GM23338 (cell line): ENCODE results near the gene CDK13. TPM values are rescaled to one million over a fixed set of nuclear protein-coding genes. Genes with fewer than 3 reads are reported as not detected.

ENCODE experiments used
- ATAC-seq: fragments of 200-7000 bp; cut with Tn5 transposase; 3 replicates; pipeline ENCODE4 v1.9.1; 2020
- DNase-seq: peaks from one replicate; pipeline ENCODE4 v3.0.0-alpha.2; 2015; ENCODE audit warnings: low spot score
- H2AFZ ChIP-seq: fragments of 200-600 bp; sonication (generic); 2 replicates; pipeline ENCODE4 v1.8.0; 2016; ENCODE audit warnings: antibody characterized with exemption, mild to moderate bottlenecking, moderate library complexity
- H3F3A ChIP-seq: fragments of 200-600 bp; sonication (generic); replicated peaks from 2 replicates; pipeline ENCODE4 v1.8.0; 2017; ENCODE audit warnings: antibody characterized with exemption, mixed run types, low read depth
- H3K27ac ChIP-seq: fragments of 200-600 bp; sonication (generic); 2 replicates; pipeline ENCODE4 v1.6.1; 2016; ENCODE audit warnings: low read depth
- H3K27me3 ChIP-seq: fragments of 200-600 bp; sonication (generic); 2 replicates; pipeline ENCODE4 v1.8.0; 2016; ENCODE audit warnings: mild to moderate bottlenecking, mixed run types, moderate library complexity; ENCODE audit not compliant: insufficient read depth
- H3K36me3 ChIP-seq: fragments of 200-600 bp; sonication (generic); 2 replicates; pipeline ENCODE4 v1.8.0; 2016; ENCODE audit warnings: mild to moderate bottlenecking; ENCODE audit not compliant: insufficient read depth
- H3K4me1 ChIP-seq: fragments of 200-600 bp; sonication (generic); 2 replicates; pipeline ENCODE4 v1.8.0; 2016; ENCODE audit warnings: mild to moderate bottlenecking, moderate library complexity; ENCODE audit not compliant: insufficient read depth
- H3K4me2 ChIP-seq: fragments of 200-600 bp; sonication (generic); 2 replicates; pipeline ENCODE4 v1.7.1; 2017; ENCODE audit warnings: mixed run types
- H3K4me3 ChIP-seq: fragments of 200-600 bp; sonication (generic); 2 replicates; pipeline ENCODE4 v1.6.1; 2016; ENCODE audit warnings: mixed run types
- H3K79me2 ChIP-seq: fragments of 200-600 bp; sonication (generic); replicated peaks from 2 replicates; pipeline ENCODE4 v1.8.0; 2017; ENCODE audit warnings: mild to moderate bottlenecking; ENCODE audit not compliant: insufficient read depth
- H3K9me2 ChIP-seq: fragments of 200-600 bp; sonication (generic); 2 replicates; pipeline ENCODE4 v1.8.0; 2017; ENCODE audit not compliant: insufficient read depth
- H4K20me1 ChIP-seq: fragments of 200-600 bp; sonication (generic); replicated peaks from 2 replicates; pipeline ENCODE4 v1.8.0; 2017; ENCODE audit warnings: mild to moderate bottlenecking; ENCODE audit not compliant: insufficient read depth
- H3K27ac Mint-ChIP-seq: 2 replicates; pipeline ENCODE4 v1.8.0; 2020; ENCODE audit warnings: inconsistent platforms, mild to moderate bottlenecking, moderate library complexity, mixed read lengths
- H3K27me3 Mint-ChIP-seq: 3 replicates; pipeline ENCODE4 v1.8.0; 2022; ENCODE audit warnings: low read depth, mild to moderate bottlenecking, moderate library complexity, mixed read lengths, inconsistent platforms; ENCODE audit not compliant: insufficient read depth, poor library complexity
- H3K36me3 Mint-ChIP-seq: 3 replicates; pipeline ENCODE4 v1.8.0; 2021; ENCODE audit warnings: low read depth, mild to moderate bottlenecking, inconsistent platforms, moderate library complexity, mixed read lengths
- H3K4me1 Mint-ChIP-seq: 3 replicates; pipeline ENCODE4 v1.8.0; 2020; ENCODE audit warnings: mild to moderate bottlenecking, inconsistent platforms, mixed read lengths
- H3K4me3 Mint-ChIP-seq: 3 replicates; pipeline ENCODE4 v1.8.0; 2021; ENCODE audit warnings: moderate library complexity, mild to moderate bottlenecking, inconsistent platforms, mixed read lengths
- H3K9me3 Mint-ChIP-seq: 3 replicates; pipeline ENCODE4 v1.8.0; 2020; ENCODE audit warnings: moderate library complexity, mild to moderate bottlenecking, inconsistent platforms, mixed read lengths
- CREB1 ChIP-seq: fragments of 250-450 bp; sonication (Bioruptor Pico); IDR thresholded peaks from 2 replicates; pipeline ENCODE4 v1.5.0; 2020; ENCODE audit warnings: low read depth, mild to moderate bottlenecking, moderate library complexity
- EZH2 ChIP-seq: fragments of 200-600 bp; sonication (generic); IDR thresholded peaks from one replicate; pipeline ENCODE4 v1.8.0; 2017; ENCODE audit warnings: antibody characterized with exemption, mild to moderate bottlenecking, low read depth; ENCODE audit not compliant: unreplicated experiment
- EZH2phosphoT487 ChIP-seq: fragments of 200-600 bp; sonication (generic); IDR thresholded peaks from one replicate; pipeline ENCODE4 v1.8.1; 2018; ENCODE audit warnings: antibody characterized with exemption; ENCODE audit not compliant: unreplicated experiment
- JUNB ChIP-seq: IDR thresholded peaks from one replicate; pipeline ENCODE4 v1.6.1; 2016; ENCODE audit warnings: antibody characterized with exemption; ENCODE audit not compliant: unreplicated experiment
- NANOG ChIP-seq: IDR thresholded peaks from 2 replicates; pipeline ENCODE4 v1.6.1; 2016; ENCODE audit warnings: antibody characterized with exemption, borderline replicate concordance
- POLR2AphosphoS5 ChIP-seq: IDR thresholded peaks from 2 replicates; pipeline ENCODE4 v1.6.1; 2016; ENCODE audit warnings: antibody characterized with exemption, low read depth
- STAT1 ChIP-seq: IDR thresholded peaks from one replicate; pipeline ENCODE4 v1.6.1; 2016; ENCODE audit warnings: antibody characterized with exemption; ENCODE audit not compliant: unreplicated experiment
- ZNF114 ChIP-seq: fragments of 250-450 bp; sonication (Bioruptor Pico); IDR thresholded peaks from 2 replicates; pipeline ENCODE4 v1.5.0; 2020; ENCODE audit warnings: mild to moderate bottlenecking, moderate library complexity
- ZNF331 ChIP-seq: fragments of 250-450 bp; sonication (Bioruptor Pico); IDR thresholded peaks from 2 replicates; pipeline ENCODE4 v1.5.0; 2020; ENCODE audit warnings: low read depth, mild to moderate bottlenecking, moderate library complexity
- polyA plus RNA-seq: library from polyadenylated mRNA; unstranded; fragments of >200 nt; fragmentation: Nextera tagmentation; extraction: Ambion mirVana; gene quantifications from 2 replicates; pipeline ENCODE4 v1.2.1, GENCODE V29; 2016
- total RNA-seq: library from RNA; depleted of rRNA; stranded (reverse); fragments of >200 nt; shearing (Covaris generic); gene quantifications from 2 replicates; pipeline ENCODE4 v1.2.3, GENCODE V29; 2014
- TF ChIP-seq, protein P1 (sequence below): fragments of 250-450 bp; sonication (Bioruptor Pico); IDR thresholded peaks from 2 replicates; pipeline ENCODE4 v1.5.0; 2020; ENCODE audit warnings: mild to moderate bottlenecking, moderate library complexity
- TF ChIP-seq, protein P2 (sequence below): IDR thresholded peaks from 2 replicates; pipeline ENCODE4 v1.6.1; 2016; ENCODE audit warnings: antibody characterized with exemption
- TF ChIP-seq, protein P3 (sequence below), 2 experiments: fragments of 200-600 bp in 1 of 2; sonication (generic) in 1 of 2; conservative IDR thresholded peaks; 2 replicates each; pipeline versions ENCODE4 v1.5.1 to v1.6.1; 2016 to 2017; ENCODE audit warnings: antibody characterized with exemption in 2 of 2, low read depth in 2 of 2, mild to moderate bottlenecking in 2 of 2, moderate library complexity in 1 of 2

Gene CDK13
- total and polyA plus RNA-seq, 2 experiments from 2014 or later: 39.4 to 80.2 TPM

DNA sequence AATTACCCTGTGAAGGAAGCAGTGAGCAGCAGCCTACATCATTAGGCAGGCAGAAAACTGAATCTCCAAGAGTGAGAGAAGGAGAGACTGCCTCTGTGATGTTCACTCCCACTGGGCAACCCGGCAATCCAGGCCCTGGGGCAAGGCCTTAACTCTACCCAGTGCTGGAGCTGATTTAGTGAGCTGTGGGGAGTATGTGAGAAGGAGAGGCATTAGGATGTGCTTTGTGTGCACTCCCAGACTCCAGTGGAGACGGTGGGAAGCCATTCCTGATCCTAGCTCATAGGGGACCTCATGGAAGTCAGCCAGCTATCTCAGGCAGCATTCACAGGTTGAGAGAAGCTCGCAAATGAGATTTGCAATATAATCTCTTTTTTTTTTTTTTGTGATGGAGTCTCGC is 41.1 kb upstream of the CDK13 start:
- ATAC-seq (no peak), DNase-seq (no peak)
- no peaks in the 10 kb centered on the region for H3K4me1 Mint-ChIP-seq
- Histone ChIP-seq H3K4me3 (no peak overlapping the region), H3K4me1 (no peaks in the 10 kb centered on the region), H2AFZ (peak overlapping the region; percentile 38; the same call in 1 of the 2 replicates), H3F3A (no peaks in the 10 kb centered on the region), H4K20me1 (no peaks in the 10 kb centered on the region), H3K4me2 (no peak overlapping the region), H3K27me3 (no peaks in the 10 kb centered on the region), H3K9me2 (no peaks in the 10 kb centered on the region), H3K79me2 (no peaks in the 10 kb centered on the region), H3K36me3 (no peaks in the 10 kb centered on the region), H3K27ac (no peak overlapping the region)
- H3K27ac Mint-ChIP-seq: no peak overlapping the region
- no peaks in the 10 kb centered on the region for H3K36me3 Mint-ChIP-seq
- H3K9me3 Mint-ChIP-seq: 0 out of 3 replicates have a peak, but pooled peaks cover 4% of the 10 kb centered on the region
- TF ChIP-seq EZH2phosphoT487 (no peak), ZNF331 (CRISPR knock-in tag) (no peak), CREB1 (CRISPR knock-in tag) (no peak), EZH2 (no peak), ZNF114 (CRISPR knock-in tag) (no peak), NANOG (no peak)
- no peak overlapping the region for H3K4me3 Mint-ChIP-seq
- peaks cover 4% of the 10 kb centered on the region for H3K27me3 Mint-ChIP-seq

DNA sequence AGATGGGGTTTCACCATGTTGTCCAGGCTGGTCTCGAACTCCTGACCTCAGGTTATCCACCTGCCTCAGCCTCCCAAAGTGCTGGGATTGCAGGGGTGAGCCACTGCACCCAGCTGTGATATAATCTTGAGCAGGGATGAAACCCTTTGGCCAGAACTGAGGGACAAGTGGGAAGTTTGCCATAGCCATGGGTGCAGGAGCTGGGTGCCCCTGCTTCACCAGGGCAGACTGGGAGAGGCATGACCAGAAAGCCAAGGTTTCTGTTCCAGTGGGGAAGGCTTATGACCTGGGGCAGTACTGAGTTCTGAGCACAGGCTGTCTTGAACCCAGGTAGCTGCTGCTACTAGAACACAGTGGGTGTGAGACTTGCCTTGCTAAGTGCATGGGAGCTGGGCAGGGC is 40.5 kb upstream of the CDK13 start:
- Histone ChIP-seq H3F3A (no peaks in the 10 kb centered on the region), H3K79me2 (no peaks in the 10 kb centered on the region), H4K20me1 (no peaks in the 10 kb centered on the region), H3K4me2 (no peak overlapping the region), H3K4me1 (no peaks in the 10 kb centered on the region), H3K4me3 (no peak overlapping the region), H3K27me3 (no peaks in the 10 kb centered on the region), H2AFZ (peak overlapping the region; percentile 72; the same call in 1 of the 2 replicates), H3K9me2 (no peaks in the 10 kb centered on the region), H3K36me3 (no peaks in the 10 kb centered on the region), H3K27ac (no peak overlapping the region)
- no peak overlapping the region; the same call in 2 of the 3 replicates for H3K4me3 Mint-ChIP-seq
- ATAC-seq (no peak), DNase-seq (no peak)
- H3K27me3 Mint-ChIP-seq: peaks cover 4% of the 10 kb centered on the region
- no peaks in the 10 kb centered on the region for H3K4me1 Mint-ChIP-seq
- no peak overlapping the region for H3K27ac Mint-ChIP-seq
- H3K36me3 Mint-ChIP-seq: no peaks in the 10 kb centered on the region
- TF ChIP-seq EZH2phosphoT487 (no peak), ZNF114 (CRISPR knock-in tag) (no peak), JUNB (no peak), POLR2AphosphoS5 (no peak), EZH2 (no peak), STAT1 (no peak)
- TF ChIP-seq, protein P1, sequence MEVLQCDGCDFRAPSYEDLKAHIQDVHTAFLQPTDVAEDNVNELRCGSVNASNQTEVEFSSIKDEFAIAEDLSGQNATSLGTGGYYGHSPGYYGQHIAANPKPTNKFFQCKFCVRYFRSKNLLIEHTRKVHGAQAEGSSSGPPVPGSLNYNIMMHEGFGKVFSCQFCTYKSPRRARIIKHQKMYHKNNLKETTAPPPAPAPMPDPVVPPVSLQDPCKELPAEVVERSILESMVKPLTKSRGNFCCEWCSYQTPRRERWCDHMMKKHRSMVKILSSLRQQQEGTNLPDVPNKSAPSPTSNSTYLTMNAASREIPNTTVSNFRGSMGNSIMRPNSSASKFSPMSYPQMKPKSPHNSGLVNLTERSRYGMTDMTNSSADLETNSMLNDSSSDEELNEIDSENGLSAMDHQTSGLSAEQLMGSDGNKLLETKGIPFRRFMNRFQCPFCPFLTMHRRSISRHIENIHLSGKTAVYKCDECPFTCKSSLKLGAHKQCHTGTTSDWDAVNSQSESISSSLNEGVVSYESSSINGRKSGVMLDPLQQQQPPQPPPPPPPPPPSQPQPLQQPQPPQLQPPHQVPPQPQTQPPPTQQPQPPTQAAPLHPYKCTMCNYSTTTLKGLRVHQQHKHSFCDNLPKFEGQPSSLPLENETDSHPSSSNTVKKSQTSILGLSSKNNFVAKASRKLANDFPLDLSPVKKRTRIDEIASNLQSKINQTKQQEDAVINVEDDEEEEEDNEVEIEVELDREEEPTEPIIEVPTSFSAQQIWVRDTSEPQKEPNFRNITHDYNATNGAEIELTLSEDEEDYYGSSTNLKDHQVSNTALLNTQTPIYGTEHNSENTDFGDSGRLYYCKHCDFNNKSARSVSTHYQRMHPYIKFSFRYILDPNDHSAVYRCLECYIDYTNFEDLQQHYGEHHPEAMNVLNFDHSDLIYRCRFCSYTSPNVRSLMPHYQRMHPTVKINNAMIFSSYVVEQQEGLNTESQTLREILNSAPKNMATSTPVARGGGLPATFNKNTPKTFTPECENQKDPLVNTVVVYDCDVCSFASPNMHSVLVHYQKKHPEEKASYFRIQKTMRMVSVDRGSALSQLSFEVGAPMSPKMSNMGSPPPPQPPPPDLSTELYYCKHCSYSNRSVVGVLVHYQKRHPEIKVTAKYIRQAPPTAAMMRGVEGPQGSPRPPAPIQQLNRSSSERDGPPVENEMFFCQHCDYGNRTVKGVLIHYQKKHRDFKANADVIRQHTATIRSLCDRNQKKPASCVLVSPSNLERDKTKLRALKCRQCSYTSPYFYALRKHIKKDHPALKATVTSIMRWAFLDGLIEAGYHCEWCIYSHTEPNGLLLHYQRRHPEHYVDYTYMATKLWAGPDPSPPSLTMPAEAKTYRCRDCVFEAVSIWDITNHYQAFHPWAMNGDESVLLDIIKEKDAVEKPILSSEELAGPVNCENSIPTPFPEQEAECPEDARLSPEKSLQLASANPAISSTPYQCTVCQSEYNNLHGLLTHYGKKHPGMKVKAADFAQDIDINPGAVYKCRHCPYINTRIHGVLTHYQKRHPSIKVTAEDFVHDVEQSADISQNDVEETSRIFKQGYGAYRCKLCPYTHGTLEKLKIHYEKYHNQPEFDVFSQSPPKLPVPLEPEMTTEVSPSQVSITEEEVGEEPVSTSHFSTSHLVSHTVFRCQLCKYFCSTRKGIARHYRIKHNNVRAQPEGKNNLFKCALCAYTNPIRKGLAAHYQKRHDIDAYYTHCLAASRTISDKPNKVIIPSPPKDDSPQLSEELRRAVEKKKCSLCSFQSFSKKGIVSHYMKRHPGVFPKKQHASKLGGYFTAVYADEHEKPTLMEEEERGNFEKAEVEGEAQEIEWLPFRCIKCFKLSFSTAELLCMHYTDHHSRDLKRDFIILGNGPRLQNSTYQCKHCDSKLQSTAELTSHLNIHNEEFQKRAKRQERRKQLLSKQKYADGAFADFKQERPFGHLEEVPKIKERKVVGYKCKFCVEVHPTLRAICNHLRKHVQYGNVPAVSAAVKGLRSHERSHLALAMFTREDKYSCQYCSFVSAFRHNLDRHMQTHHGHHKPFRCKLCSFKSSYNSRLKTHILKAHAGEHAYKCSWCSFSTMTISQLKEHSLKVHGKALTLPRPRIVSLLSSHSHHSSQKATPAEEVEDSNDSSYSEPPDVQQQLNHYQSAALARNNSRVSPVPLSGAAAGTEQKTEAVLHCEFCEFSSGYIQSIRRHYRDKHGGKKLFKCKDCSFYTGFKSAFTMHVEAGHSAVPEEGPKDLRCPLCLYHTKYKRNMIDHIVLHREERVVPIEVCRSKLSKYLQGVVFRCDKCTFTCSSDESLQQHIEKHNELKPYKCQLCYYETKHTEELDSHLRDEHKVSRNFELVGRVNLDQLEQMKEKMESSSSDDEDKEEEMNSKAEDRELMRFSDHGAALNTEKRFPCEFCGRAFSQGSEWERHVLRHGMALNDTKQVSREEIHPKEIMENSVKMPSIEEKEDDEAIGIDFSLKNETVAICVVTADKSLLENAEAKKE (CRISPR knock-in tag): no peak
- TF ChIP-seq, protein P2, sequence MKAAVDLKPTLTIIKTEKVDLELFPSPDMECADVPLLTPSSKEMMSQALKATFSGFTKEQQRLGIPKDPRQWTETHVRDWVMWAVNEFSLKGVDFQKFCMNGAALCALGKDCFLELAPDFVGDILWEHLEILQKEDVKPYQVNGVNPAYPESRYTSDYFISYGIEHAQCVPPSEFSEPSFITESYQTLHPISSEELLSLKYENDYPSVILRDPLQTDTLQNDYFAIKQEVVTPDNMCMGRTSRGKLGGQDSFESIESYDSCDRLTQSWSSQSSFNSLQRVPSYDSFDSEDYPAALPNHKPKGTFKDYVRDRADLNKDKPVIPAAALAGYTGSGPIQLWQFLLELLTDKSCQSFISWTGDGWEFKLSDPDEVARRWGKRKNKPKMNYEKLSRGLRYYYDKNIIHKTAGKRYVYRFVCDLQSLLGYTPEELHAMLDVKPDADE: no peak
- TF ChIP-seq, protein P3, sequence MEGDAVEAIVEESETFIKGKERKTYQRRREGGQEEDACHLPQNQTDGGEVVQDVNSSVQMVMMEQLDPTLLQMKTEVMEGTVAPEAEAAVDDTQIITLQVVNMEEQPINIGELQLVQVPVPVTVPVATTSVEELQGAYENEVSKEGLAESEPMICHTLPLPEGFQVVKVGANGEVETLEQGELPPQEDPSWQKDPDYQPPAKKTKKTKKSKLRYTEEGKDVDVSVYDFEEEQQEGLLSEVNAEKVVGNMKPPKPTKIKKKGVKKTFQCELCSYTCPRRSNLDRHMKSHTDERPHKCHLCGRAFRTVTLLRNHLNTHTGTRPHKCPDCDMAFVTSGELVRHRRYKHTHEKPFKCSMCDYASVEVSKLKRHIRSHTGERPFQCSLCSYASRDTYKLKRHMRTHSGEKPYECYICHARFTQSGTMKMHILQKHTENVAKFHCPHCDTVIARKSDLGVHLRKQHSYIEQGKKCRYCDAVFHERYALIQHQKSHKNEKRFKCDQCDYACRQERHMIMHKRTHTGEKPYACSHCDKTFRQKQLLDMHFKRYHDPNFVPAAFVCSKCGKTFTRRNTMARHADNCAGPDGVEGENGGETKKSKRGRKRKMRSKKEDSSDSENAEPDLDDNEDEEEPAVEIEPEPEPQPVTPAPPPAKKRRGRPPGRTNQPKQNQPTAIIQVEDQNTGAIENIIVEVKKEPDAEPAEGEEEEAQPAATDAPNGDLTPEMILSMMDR (conservative IDR thresholded peaks at IDR 0.05; ENCODE audit: low read depth in 2 of 2): no peak
- H3K9me3 Mint-ChIP-seq: 0 out of 3 replicates have a peak, but pooled peaks cover 4% of the 10 kb centered on the region
